Aorta (tissue), 5 donors: ENCODE results near the gene PPIL6. TPM values are rescaled to one million over a fixed set of nuclear protein-coding genes. Genes with fewer than 3 reads are reported as not detected.

Source experiments
- ATAC-seq: fragments of 200-7000 bp; cut with Tn5 transposase; one replicate; pipeline ENCODE4 v1.9.1; 2022; ENCODE audit warnings: moderate library complexity; ENCODE audit not compliant: low FRiP score
- DNase-seq, 2 donors: peaks; one replicate each; pipeline ENCODE4 v3.0.0-alpha.2; 2020
- H3K27ac ChIP-seq, 2 donors: one replicate each; pipeline ENCODE4 v1.5.1; 2013; ENCODE audit warnings: low read length in 2 of 2, mild to moderate bottlenecking in 2 of 2, moderate library complexity in 2 of 2, control low read depth in 1 of 2, inconsistent platforms in 1 of 2, low read depth in 1 of 2
- H3K27me3 ChIP-seq, 2 donors: one replicate each; pipeline ENCODE4 v1.6.1; 2013; ENCODE audit warnings: control low read depth in 1 of 2, low read length in 1 of 2, mild to moderate bottlenecking in 1 of 2, moderate library complexity in 1 of 2; ENCODE audit not compliant: insufficient read depth in 2 of 2, control insufficient read depth in 1 of 2
- H3K36me3 ChIP-seq, 2 donors: one replicate each; pipeline ENCODE4 v1.6.1; 2013; ENCODE audit warnings: control low read depth in 1 of 2, low read length in 1 of 2, mild to moderate bottlenecking in 1 of 2; ENCODE audit not compliant: insufficient read depth in 2 of 2, control insufficient read depth in 1 of 2
- H3K4me1 ChIP-seq, 2 donors: one replicate each; pipeline ENCODE4 v1.6.1; 2013; ENCODE audit warnings: low read length in 2 of 2, control low read depth in 1 of 2, mild to moderate bottlenecking in 1 of 2, moderate library complexity in 1 of 2; ENCODE audit not compliant: insufficient read depth in 2 of 2, control insufficient read depth in 1 of 2
- H3K4me3 ChIP-seq, 2 donors: one replicate each; pipeline ENCODE4 v1.5.1; 2013; ENCODE audit warnings: low read length in 2 of 2, control low read depth in 1 of 2, mild to moderate bottlenecking in 1 of 2
- H3K9me3 ChIP-seq: one replicate; pipeline ENCODE4 v1.6.1; 2013; ENCODE audit warnings: mild to moderate bottlenecking, low read length; ENCODE audit not compliant: control insufficient read depth
- WGBS, 2 donors: extraction: QIAGEN DNeasy Blood & Tissue Kit; methylation state at CpG; one replicate each; pipeline ENCODE4 v1.1.7; 2013; 5-methylcytosine and 5-hydroxymethylcytosine counted together
- intact Hi-C, 2 donors: fragments of 100-400 bp; cut with DNase I; formaldehyde crosslinking; loops; one replicate each; pipeline versions ENCODE4 v1.14.2 to v1.15.0; 2022
- long read RNA-seq, 2 donors: library from polyadenylated mRNA; unstranded; transcript quantifications; one replicate each; pipeline ENCODE4 v2.0.0, GENCODE V29; 2020 to 2021
- polyA plus RNA-seq, 2 donors: library from polyadenylated mRNA; stranded (reverse); fragments of 200-250 nt; gene quantifications; one replicate each; pipeline ENCODE4 v1.2.3, GENCODE V29; 2013
- total RNA-seq, 2 donors: library from RNA; stranded (reverse); fragmentation: NEBNext Ultra II Directional; extraction: Animal tissue kit (Norgen Biotek cat#: 25700); gene quantifications; one replicate each; pipeline ENCODE4 v1.2.1, GENCODE V29; 2021
- donor health status: healthy with polysubstance abuse.
- donor health status: Bipolar disorder and iron deficiency.
- donor health status: DM: no; HTN: no; CAD: no.
- donor health status: DM: no; HTN: no; CAD: no.
- donor health status: DM: yes; HTN: yes; CAD: no.

PPIL6 gene
- 1 to 10 TPM; 1.0 to 1.5 TPM for total RNA-seq
- polyA plus RNA-seq = 1 to 10 TPM; 1.8 to 2.7 TPM
- long read RNA-seq, donor 1, partial matches to known transcripts = 0 of 1 reads
- long read RNA-seq, donor 1, other reads (novel, unspliced or antisense) = 1 of 1 reads
- long read RNA-seq, donor 2, partial matches to known transcripts = 0 of 1 reads
- long read RNA-seq, donor 2, other reads (novel, unspliced or antisense) = 1 of 1 reads

DNA sequence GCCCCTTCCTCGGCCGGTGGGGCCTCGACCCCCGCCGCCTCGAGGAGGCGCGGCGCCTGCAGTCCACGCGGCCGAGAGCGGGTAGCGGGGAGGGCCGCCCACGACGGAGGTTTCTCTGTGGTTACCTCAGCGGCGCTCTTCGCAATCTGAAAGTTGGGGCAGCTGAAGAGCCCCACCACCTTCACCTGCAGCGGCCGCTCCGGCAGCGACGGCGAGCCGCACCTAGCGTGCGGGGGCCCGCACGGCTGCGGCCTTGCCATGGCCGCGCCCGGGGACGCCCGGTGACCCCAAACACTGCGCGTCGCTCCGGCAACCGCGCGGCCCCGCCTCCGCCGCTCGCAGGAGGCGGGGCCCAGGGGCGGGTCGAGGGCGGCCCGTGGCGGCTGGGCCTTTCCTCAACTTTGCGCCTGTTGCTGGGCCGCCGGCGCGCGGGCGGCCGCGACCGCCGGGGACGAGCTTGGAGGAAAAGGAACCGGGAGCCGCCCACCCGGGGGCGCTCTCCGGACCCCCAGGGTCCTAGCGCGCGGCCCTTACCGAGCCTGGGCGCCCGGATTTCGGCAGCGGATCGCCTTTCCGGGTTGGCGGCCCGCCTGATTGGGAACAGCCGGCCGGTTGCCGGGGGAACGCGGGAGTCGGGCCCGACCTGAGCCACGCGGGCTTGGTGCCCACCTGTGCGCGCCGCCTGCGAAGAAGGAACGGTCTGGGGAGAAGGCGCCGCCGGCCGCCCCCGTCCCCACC lies at the start of gene PPIL6, which contains the start of gene SMPD2:
Gene PPIL6, minus strand, starts transcription at position 298 of the 738 bp plus-strand sequence. Its CDS starts 38 bp downstream, at position 260.
Gene SMPD2, plus strand, starts transcription at position 394 of the 738 bp plus-strand sequence. CDS start 398 bp downstream, outside the sequence.
- intact Hi-C loops = loop anchor here (1.0 to 2.0 kb wide), 3 partner anchors 43 to 246 kb away; partner anchors contain the start of genes CD164 (in 2 of the 2) and ZBTB24 (in 1 of the 2)
- DNase-seq = peak; percentile 94 to 96
- peaks cover 0 to 2% of the 10 kb centered on the region in 2 donors for H3K36me3 ChIP-seq
- ATAC-seq = peak; percentile 96
- H3K4me3 ChIP-seq = peak within 1 kb of the TSS; percentile 57 to 63
- H3K27me3 ChIP-seq = no peaks in the 10 kb centered on the region
- H3K4me1 ChIP-seq = no peaks in the 10 kb centered on the region
- no peaks in the 10 kb centered on the region for H3K9me3 ChIP-seq
- WGBS, 2 donors = 0% methylated on average over 76 to 102 of the region's 102 CpGs
- H3K27ac ChIP-seq = peak within 1 kb of the TSS in 1 of 2 donors; percentile 35

DNA sequence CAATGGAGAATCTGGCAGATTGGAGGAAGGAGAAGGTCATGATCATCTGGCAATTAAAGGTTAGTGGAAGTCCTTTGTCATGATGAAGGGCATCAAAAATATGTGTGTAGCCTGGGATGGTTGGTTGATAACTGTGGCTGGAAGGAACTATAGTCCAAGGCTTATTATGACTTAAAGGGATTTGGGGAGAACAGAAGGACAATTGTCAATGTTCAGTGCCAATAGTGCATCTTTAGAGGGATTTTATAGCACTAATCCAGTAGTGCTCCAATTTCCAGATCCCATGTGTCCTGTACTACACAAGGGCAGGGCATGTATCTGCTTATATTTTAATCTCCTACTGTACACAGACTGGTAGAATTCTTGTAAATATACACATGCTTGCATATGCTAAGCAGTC lies 47.6 kb upstream of the PPIL6 start:
- Histone ChIP-seq H3K36me3 (no peaks in the 10 kb centered on the region), H3K27ac (no peak overlapping the region), H3K27me3 (no peaks in the 10 kb centered on the region), H3K9me3 (no peaks in the 10 kb centered on the region), H3K4me3 (no peak overlapping the region), H3K4me1 (no peaks in the 10 kb centered on the region)
- ATAC-seq (no peak), DNase-seq (no peak)
- intact Hi-C loops = no loop called here

DNA sequence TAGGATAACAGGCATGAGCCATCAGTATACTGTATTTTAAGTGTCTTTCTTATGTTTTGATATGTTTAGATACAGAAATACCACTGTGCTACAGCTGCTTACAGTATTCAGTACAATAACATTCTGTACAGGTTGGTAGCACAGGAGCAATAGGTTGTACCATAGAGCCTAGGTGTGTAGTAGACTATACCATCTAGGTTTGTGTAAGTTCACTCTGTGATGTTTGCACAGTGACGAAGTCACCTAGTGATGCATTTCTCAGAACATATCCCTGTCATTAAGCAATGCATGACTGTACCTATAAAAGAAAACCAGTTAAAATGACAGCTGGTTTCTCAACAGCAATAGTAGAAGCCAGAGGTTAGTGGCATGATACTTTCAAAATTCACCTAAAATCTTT lies 45.6 kb upstream of the PPIL6 start:
- Histone ChIP-seq H3K4me3 (no peak overlapping the region), H3K9me3 (no peaks in the 10 kb centered on the region), H3K27me3 (no peaks in the 10 kb centered on the region), H3K36me3 (peaks cover 0 to 1% of the 10 kb centered on the region in 2 donors), H3K4me1 (peaks cover 0 to 6% of the 10 kb centered on the region in 2 donors), H3K27ac (no peak overlapping the region)
- ATAC-seq (no peak), DNase-seq (no peak)
- 83 to 88% methylated on average over 1 of the region's 1 CpG for WGBS, 2 donors
- intact Hi-C loops = no loop called here

DNA sequence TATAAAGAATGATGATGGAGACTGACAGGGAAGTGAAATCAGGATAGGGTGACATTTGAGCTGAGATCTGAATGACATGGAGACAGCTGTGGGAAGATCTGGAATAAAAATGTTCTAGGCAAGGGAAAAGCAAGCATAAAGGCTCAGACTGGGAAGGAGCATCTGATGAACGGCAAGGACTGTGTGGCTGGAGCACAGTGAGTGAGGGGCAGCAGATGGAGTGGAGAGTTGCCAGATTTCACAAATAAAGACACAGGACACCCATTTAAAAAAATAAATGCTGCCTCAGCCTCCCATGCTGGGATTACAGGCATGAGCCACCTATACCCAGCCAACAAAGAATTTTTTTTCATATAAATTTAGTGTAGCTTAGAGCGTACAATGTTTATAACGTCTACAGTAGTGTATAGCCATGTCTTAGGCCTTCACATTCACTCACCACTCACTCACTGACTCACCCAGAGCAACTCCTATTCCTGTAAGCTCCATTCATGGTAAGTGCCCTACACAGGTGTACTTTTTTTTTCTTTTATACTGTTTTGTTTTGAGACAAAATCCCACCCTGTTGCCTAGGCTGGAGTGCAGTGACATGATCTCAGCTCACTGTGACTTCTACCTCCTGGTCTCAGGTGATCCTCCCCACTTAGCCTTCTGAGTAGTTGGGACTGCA lies 45.0 kb upstream of the PPIL6 start:
- no peak for ATAC-seq
- intact Hi-C loops = no loop called here
- no peak for DNase-seq
- Histone ChIP-seq H3K4me3 (no peak overlapping the region), H3K36me3 (peaks cover 0 to 1% of the 10 kb centered on the region in 2 donors), H3K27me3 (no peaks in the 10 kb centered on the region), H3K27ac (no peak overlapping the region), H3K9me3 (no peaks in the 10 kb centered on the region), H3K4me1 (peaks cover 6 to 7% of the 10 kb centered on the region in 2 donors)
- WGBS, 2 donors = 59 to 72% methylated on average over 3 of the region's 3 CpGs

DNA sequence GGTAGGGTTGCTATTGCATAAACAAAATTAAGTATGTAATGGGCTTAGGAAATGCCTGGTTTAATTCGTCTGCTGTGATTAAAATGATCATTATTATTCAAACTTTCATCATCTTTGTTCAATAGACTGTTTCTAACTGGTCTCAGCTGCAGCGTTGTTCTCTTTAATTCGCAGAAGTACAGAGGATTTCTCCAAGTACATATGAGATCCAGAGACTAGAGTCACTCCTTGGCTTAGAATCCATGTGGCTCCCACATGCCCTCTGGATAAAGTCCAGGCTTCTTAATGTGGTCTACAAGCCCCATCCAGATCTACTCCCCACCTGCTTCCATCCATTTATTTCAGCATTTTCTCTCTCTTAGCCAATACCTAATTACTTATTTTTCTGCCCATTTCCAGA lies 43.7 kb upstream of the PPIL6 start:
- ATAC-seq (no peak), DNase-seq (no peak)
- H3K27ac ChIP-seq = no peak overlapping the region
- H3K36me3 ChIP-seq = peaks cover 0 to 1% of the 10 kb centered on the region in 2 donors
- peaks cover 7 to 13% of the 10 kb centered on the region in 2 donors for H3K4me1 ChIP-seq
- H3K4me3 ChIP-seq = no peak overlapping the region
- no peaks in the 10 kb centered on the region for H3K27me3 ChIP-seq
- H3K9me3 ChIP-seq = no peaks in the 10 kb centered on the region
- WGBS, 2 donors = 12 to 20% methylated on average over 3 of the region's 3 CpGs
- intact Hi-C loops = no loop called here

DNA sequence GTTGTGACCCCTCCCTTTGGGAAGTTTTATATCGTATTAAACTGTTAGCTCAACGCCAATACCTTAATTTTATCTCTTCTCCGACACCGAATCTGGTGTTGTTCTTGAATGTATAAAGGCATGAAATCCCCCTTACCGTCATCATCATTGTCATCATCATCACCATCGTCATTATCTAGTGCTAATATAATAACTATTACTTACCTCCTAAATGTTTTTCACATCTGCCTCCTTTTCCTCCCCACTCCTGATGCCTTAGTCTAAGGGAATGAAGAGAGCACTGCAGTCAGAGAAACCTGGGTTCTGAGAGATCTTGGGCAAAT lies 43.3 kb upstream of the PPIL6 start:
- intact Hi-C loops = loop anchor here in 1 of 2 donors (1.0 to 2.0 kb wide), 2 partner anchors 27 to 43 kb away; partner anchors contain the start of genes PPIL6 and SMPD2
- Histone ChIP-seq H3K27ac (peak overlapping the region in 1 of 2 donors; percentile 2), H3K4me1 (peaks cover 7 to 14% of the 10 kb centered on the region in 2 donors), H3K4me3 (peak overlapping the region; percentile 8 to 66), H3K36me3 (peaks cover 0 to 1% of the 10 kb centered on the region in 2 donors), H3K27me3 (no peaks in the 10 kb centered on the region), H3K9me3 (no peaks in the 10 kb centered on the region)
- ATAC-seq (no peak), DNase-seq (no peak)
- WGBS, 2 donors = 1% methylated on average over 6 of the region's 6 CpGs

DNA sequence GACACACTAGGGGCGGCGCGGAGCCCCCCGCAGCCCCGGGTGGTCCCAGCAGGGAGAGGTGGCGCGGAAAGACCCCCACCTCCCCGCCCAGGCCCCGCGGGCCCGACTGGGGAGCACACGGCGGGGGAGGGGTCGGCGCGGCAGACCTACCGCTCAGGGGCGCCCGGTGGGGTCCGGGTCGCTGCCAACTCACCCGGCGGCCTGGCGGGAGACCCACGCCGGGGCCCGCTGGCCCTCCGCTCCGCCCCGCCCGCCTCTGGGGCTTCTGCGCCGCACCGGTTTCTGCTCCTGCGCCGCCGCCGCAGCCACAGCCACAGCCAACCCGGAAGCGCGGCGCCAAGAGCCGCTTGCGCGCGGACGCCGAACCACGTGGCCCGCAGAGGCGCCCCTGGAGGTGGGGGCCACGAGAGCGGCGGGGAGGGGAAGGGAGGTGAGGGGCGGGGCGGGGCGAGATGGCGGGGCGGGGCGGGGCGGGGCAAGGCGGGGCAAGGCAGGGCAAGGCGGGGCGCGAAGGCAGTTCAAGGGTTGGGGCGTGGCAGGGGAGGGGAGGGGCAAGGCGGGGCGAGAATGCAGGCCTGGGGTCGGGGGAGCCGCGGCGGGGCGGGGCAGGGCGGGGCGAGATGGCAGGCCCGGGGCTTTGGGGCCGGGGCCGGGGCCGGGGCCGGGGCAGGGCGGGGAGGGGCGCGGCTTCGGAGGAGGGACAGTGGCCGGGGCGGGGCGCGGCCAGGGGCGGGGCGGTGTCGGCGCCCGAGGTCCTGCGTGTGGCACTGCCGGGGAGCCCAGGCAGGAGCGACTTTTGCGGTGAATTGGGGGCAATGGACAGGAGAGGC lies 42.7 kb upstream of the PPIL6 start, which contains the start of gene ZBTB24:
Gene ZBTB24, minus strand, starts transcription at position 315 of the 830 bp plus-strand sequence. CDS start 1,193 bp downstream, outside the sequence.
- H3K36me3 ChIP-seq = peaks cover 0 to 1% of the 10 kb centered on the region in 2 donors
- H3K4me3 ChIP-seq = peak within 1 kb of the TSS; percentile 91 to 95
- H3K27me3 ChIP-seq = no peaks in the 10 kb centered on the region
- 1 to 2% methylated on average over 36 to 97 of the region's 97 CpGs for WGBS, 2 donors
- intact Hi-C loops = loop anchor here in 1 of 2 donors (1.0 to 2.0 kb wide), 2 partner anchors 26 to 43 kb away; partner anchors contain the start of genes PPIL6 and SMPD2
- peak within 1 kb of the TSS in 1 of 2 donors; percentile 2 for H3K27ac ChIP-seq
- peak; percentile 95 for DNase-seq
- H3K9me3 ChIP-seq = no peaks in the 10 kb centered on the region
- ATAC-seq = peak; percentile 97
- peaks cover 7 to 14% of the 10 kb centered on the region in 2 donors for H3K4me1 ChIP-seq

DNA sequence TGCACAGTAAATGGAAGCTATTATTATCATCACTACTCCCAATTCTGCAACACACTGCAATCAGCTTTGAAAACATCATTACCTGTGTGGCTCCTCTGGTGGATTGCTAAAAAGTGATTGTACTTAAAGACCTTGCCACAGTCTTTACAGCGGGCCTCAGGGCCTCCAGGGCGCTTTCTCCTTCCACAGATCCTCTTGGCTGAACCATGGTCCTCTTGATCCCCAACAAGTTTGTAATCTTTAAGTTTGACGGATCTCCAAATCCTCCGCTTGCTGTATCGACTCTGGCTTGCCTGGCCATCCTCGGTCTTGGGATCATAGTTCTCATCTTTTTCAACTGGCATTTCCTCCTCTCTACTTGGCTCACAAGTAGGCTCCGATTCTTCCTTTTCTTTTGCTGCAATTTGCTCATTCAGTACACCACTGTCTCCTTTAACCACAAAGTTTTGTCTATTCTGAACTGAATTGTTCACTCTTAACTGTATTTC lies 40.6 kb upstream of the PPIL6 start:
- peaks cover 7 to 18% of the 10 kb centered on the region in 2 donors for H3K4me1 ChIP-seq
- intact Hi-C loops = no loop called here
- H3K27me3 ChIP-seq = no peaks in the 10 kb centered on the region
- no peak overlapping the region for H3K27ac ChIP-seq
- no peak overlapping the region for H3K4me3 ChIP-seq
- WGBS, 2 donors = 96% methylated on average over 7 of the region's 7 CpGs
- ATAC-seq (no peak), DNase-seq (no peak)
- H3K9me3 ChIP-seq = no peaks in the 10 kb centered on the region
- peaks cover 0 to 3% of the 10 kb centered on the region in 2 donors for H3K36me3 ChIP-seq
